KOPT-K1 (cell line): ENCODE results near the gene SLC6A2.
"Not testable (repeated sequence)": the region's sequence is repeated elsewhere in the genome, so short reads cannot be mapped to it uniquely, and the experiment has no call there.

ENCODE experiments used
- H3K27ac ChIP-seq: fragments of 200-600 bp; sonication (generic); 2 replicates; pipeline ENCODE4 v1.5.1; 2016; ENCODE audit warnings: antibody characterized with exemption, mild to moderate bottlenecking, low read depth, low read length; ENCODE audit not compliant: poor library complexity, severe bottlenecking
- H3K36me3 ChIP-seq: fragments of 200-600 bp; sonication (generic); 2 replicates; pipeline ENCODE4 v1.5.1; 2017; ENCODE audit warnings: antibody characterized with exemption, mild to moderate bottlenecking, low read length, moderate library complexity; ENCODE audit not compliant: insufficient read depth
- H3K9me3 ChIP-seq: fragments of 200-600 bp; sonication (generic); 2 replicates; pipeline ENCODE4 v1.5.1; 2017; ENCODE audit warnings: antibody characterized with exemption, low read length, mild to moderate bottlenecking; ENCODE audit not compliant: insufficient read depth, poor library complexity, severe bottlenecking

SLC6A2 gene

DNA sequence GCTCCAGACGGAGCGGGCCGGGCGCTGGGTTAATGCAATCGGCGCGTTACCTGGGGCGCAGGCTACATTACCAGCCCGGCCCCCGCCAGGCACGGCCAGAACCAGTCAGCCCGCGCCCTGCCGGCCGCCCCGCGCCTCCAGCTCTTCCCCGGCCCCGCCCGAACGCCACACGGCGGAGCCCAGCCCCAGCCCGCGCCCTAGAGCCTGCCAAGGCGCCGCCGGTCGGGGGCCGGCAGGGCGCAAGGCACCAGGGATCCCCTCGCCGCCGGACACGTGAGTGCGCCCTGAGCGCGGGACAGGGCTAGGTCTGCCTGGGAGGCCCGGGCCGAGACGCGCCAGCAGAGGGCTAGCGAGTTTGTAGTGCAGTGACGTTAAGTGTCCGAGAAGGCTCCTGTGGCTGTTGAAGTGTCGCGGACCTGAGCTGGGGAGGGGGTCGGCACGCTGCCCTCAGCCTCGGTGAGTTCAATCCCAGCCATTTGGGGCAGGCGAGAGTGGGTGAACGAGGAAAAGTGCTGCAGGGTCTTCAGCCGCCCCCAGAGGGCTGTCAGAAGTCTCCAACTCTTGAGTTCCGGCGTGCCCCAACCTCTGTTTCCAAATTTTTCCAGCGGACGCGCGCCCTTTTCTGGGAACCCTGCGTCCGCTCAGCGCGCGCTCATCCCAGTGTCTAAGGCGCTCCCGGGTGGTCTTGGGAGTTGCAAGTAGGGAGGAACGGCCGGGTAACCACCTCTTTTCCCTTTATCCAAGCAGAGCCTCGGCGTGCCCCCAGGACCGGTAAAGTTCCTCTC is at the start of gene SLC6A2:
Gene SLC6A2 (plus strand): TSS at position 92 of the 785 bp plus-strand sequence. CDS start 707 bp downstream, outside the sequence.
- Histone ChIP-seq H3K36me3 (no peaks in the 10 kb centered on the region), H3K27ac (no peak within 1 kb of the TSS), H3K9me3 (no peaks in the 10 kb centered on the region)

DNA sequence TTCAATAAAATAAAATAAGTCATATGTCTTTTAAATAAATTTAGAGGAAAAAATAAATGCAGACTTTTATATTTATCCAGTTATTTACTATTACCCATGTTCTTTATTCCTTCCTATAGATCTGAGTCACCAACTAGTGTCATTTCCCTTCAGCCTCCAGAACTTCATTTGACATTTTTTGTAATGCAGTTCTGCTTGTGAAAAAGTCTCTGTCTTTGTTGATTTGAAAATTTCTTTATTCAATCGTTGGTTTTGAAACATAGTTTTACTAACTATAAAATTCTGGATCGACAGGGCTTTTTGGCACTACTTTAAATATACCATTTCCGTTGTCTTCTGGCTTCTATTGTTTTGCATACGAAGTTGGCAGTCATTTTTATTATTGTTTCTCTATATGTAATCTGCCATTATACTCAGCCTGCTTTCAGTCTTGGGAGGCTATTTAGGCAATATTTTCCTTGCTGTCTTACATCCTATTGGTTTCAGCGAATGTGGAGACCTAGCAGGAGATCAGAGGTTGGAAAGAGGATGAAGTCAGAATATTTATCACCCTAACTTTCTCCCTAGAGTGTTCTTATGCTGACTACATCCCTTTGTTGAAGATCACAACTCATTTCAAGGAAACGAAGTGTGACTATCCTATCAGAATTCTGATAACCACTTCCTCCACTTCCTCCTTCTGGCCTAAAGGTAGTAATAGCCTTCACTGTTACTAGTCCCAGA is 42.0 kb upstream of the SLC6A2 start:
- Histone ChIP-seq H3K9me3 (no peaks in the 10 kb centered on the region), H3K27ac (no peak overlapping the region), H3K36me3 (no peaks in the 10 kb centered on the region)

DNA sequence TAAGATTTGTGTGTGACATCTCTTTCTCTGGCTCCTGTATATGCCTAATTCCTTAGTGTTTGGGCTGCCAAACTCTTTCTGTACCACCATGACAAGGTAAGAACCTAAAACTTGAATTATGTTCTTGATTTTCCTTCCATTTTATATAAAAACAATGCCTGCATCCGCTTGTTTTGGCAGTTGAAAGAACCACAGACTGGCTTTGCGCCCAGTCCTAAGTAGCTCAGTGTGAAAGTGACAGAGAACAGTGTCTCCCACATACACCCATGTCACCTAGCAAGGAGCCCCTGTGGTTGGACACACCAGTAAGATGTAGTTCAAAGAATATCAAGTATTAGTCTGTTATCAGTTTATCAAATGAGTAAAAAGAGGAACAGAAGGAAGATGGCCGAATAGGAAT is 40.7 kb upstream of the SLC6A2 start:
- no peaks in the 10 kb centered on the region for H3K36me3 ChIP-seq
- no peak overlapping the region for H3K27ac ChIP-seq
- no peaks in the 10 kb centered on the region for H3K9me3 ChIP-seq

DNA sequence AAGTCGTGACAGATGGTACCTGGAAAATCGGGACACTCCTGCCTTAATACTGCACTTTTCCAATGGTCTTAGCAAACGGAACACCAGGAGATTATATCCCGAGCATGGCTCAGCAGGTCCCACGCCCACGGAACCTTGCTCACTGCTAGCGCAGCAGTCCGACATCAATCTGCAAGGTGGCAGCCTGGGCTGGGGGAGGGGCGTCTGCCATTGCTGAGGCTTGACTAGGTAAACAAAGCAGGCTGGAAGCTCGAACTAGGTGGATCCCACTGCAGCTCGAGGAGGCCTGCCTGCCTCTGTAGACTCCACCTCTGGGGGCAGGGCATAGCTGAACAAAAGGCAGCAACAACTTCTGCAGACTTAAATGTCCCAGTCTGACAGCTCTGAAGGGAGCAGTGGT is 40.1 kb upstream of the SLC6A2 start:
- H3K9me3 ChIP-seq, H3K36me3 ChIP-seq, H3K27ac ChIP-seq: not testable (repeated sequence)

DNA sequence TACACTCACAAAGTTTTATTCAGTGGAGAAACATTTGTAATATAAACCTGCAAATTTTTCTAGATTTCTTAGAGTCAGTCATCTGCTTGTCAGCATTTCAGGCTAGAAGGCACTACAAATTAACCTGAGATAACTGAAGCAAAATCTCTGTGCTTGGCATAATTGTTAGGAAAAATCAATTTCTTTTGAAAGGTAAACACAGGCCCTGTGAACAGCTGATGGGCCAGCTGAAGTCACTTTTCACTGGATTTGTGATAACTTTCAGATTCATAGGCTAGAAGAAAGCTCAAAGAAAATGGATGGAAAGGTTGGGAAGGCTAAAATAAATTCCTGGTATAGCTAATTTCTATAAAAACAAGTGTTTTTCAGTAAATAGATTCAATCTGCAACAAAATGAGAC is 34.0 kb upstream of the SLC6A2 start:
- no peaks in the 10 kb centered on the region for H3K9me3 ChIP-seq
- no peaks in the 10 kb centered on the region for H3K36me3 ChIP-seq
- no peak overlapping the region for H3K27ac ChIP-seq

DNA sequence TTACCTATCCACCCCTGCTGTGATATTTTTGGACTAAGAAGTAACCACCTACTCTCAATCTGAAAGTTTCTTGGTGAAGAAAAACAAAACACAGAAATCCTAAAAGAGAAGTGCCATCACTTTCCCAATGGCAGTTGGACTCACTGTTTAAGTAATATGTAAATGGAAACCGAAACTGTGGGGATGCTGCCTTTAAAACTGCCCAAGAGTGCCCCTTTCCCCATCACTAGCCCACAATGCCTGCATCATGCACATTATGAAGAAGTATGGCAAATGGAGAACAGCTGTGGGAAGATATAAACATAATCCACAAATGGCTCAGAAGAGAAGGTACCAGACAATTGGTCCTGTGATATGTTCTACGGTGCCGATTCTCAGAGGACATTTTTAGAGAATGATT is 33.5 kb upstream of the SLC6A2 start:
- Histone ChIP-seq H3K36me3 (no peaks in the 10 kb centered on the region), H3K27ac (no peak overlapping the region), H3K9me3 (no peaks in the 10 kb centered on the region)

DNA sequence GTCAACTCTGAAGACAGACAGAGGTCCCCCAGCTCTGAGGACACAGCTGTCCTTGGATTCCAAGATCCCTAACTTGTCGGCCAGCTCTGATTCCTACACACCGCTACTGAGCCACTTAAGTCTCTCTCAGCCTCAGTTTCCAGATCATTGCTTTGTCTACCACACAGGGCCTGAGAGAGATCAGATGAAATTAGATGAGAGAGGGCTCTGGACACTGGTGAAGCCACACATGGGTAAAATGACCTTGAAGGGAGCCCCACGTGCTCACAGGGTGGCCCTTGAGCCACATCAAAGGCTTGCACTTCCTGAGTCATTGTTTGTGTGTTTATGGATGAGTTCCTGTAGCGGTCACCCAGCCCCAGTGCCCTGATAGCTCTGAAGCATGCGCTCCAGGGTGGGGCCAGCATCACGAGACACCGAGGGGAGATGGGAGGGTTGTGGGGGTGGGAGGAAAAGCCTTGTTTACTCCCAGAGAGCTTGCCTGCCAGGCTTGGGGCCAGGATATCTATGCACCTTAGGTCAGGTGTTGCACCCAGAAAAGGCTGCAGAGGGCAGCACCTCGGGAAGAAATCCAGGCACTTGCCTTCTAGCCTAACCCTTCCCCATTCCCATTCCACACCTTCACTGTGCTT is 32.7 kb upstream of the SLC6A2 start:
- Histone ChIP-seq H3K36me3 (no peaks in the 10 kb centered on the region), H3K9me3 (no peaks in the 10 kb centered on the region), H3K27ac (no peak overlapping the region)

DNA sequence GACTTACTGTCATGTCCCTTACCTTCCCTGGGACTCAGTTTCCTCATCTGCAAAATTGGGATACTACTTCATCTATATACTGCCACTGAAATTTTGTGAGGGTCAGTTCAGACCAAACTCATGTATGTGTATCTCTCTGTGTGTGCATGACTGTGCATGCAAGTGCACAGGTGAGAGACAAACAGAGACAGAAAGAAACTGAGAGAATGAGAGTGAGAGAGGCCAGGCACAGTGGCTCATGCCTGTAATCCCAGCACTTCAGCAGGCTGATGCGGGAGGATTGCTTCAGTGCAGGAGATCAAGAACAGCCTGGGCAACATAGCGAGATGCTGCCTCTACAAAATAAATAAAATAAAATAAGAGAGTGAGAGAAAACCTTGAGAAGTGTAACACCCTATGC is 32.1 kb upstream of the SLC6A2 start:
- Histone ChIP-seq H3K9me3 (no peaks in the 10 kb centered on the region), H3K27ac (no peak overlapping the region), H3K36me3 (no peaks in the 10 kb centered on the region)

DNA sequence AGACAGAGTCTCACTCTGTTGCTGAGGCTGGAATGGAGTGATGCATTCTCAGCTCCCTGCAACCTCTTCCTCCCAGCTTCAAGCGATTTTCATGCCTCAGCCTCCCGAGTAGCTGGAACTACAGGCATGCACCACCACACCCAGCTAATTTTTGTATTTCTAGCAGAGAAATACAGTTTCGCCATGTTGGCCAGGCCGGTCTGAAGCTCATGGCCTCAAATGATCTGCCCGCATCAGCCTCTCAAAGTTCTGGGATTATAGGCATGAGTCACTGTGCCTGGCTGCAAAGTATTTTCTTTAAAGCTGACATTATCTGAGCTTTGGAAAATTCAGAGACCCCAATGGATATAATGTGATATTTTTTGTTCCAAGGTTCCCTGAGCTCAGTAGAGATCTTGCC is 31.1 kb upstream of the SLC6A2 start:
- no peaks in the 10 kb centered on the region for H3K9me3 ChIP-seq
- no peak overlapping the region for H3K27ac ChIP-seq
- no peaks in the 10 kb centered on the region for H3K36me3 ChIP-seq

DNA sequence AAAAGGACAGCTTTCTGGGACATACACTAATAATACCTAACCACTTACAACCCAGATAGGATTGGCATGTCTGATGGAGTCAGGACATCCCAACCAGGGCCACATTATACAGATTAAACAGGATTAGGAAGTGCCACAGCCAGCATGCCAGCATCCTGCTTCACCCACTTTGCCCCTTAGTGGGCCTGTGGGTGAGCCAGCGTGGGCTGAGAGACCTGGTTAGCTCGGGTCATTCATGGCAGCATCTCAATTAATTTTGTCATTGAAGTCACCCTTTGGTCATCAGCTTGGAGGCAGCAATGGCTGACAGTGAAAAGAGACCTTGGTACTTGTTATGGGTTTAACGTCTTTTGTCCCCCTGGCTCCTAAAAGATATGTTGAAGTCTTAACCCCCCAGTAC is 29.9 kb upstream of the SLC6A2 start:
- H3K27ac ChIP-seq, result no peak overlapping the region
- no peaks in the 10 kb centered on the region for H3K9me3 ChIP-seq
- no peaks in the 10 kb centered on the region for H3K36me3 ChIP-seq

DNA sequence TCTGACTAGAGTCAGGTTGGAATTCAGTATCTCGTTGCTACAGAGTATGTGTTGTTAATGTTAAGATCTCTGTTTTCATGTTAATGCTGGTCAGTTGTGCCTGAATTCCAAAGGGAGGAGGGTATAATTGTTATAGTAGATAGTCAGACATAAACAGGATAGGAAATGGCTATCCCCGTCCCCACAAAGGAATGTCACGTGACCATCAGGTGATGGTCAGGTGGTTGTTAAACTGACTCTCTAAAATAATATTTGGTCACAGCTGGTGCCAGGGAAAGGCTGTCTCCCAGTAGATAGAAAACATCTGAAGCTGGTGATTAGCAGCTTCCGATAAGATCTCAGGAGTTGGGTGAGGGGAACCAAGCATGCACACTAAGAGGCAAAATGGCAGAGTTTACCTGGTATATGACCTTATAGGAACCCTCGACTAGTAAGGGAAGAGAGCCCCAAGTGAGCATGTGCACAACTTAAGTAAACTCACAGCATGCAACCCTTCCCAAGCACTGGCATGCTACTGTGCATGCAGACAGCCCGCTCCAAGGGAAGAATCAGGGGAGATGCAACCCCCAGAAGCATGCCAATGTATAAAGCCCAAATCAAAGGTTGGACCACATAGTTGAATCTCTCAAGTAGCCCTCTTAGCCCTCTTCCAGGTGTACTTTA is 27.4 kb upstream of the SLC6A2 start:
- Histone ChIP-seq H3K36me3 (no peaks in the 10 kb centered on the region), H3K27ac (no peak overlapping the region), H3K9me3 (peaks cover 4% of the 10 kb centered on the region)

DNA sequence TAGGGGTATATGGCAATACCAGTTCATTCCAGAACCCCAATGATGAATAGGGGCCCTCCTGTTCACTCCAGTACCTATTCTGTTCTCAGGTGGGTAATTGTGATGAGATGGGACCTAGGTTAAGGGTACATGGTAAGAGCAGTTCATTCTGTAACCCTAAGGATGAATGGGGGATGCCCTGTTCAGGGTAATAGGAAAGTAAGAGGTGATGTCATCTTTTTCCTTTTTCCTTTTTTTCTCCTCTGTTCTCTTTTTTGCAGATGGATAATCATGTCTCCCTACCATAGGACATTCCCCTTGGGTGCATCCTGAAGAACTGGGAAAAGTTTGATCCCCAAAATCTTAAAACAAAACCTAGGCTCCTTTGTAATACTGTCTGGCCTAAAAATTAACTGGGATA is 25.0 kb upstream of the SLC6A2 start:
- Histone ChIP-seq H3K27ac (no peak overlapping the region), H3K36me3 (no peaks in the 10 kb centered on the region), H3K9me3 (peaks cover 4% of the 10 kb centered on the region)

DNA sequence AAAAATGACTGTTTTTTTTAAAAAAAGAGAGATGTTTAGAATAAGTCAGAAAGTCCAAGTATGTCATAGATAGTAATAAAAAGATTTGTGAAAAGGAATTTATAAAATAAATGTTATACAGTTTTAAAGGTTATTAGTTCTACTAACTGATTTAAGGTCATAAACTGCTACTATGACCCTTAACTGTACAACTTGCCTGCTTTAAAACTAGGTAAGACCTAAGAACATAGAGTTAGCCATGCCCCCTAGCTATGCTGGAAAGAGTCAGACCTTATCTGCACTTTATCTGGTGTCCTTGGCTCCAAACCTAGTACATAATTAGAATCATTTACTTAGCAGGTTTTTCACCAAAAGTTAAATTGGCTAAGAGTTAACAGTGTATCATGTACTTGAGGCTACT is 23.5 kb upstream of the SLC6A2 start:
- Histone ChIP-seq H3K9me3 (peaks cover 4% of the 10 kb centered on the region), H3K27ac (no peak overlapping the region), H3K36me3 (no peaks in the 10 kb centered on the region)

DNA sequence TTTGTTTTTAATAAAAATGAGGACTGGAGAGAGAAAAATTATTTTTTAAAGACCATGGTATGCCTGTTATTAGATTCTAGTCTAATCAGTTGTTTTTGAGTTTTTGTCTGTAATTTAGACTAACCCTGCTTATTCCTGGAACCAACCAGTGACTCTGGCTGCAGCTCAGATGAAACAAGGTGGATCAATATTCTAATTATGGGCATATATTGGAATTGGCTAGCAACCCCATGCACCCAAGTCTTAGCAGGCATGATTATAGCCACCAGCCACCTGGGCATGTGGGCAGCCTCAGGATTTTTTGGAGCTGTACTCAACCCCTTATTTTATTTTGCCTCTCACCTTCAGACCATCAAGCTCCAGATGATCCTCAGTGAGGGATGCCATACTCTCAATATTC is 21.6 kb upstream of the SLC6A2 start:
- Histone ChIP-seq H3K9me3 (peaks cover 4% of the 10 kb centered on the region), H3K27ac (no peak overlapping the region), H3K36me3 (no peaks in the 10 kb centered on the region)

DNA sequence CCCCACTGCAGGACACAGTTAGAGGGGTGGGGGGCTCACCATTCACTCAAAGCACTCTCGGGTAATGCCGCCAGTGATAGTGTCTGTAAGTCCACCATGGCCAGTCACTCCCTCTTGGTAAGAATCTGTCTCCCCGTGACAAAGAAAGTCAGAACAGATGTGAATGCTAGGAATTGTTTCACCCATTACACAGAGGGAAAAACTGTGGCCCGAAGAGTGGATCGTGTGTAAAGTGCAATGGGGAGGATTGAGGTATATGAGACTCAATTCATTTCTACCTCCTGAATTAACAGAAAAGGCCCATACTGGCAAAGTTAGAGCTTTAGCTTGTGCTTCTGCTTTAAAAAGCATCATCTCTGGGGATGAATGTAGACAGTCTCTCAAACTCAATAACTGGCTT is 17.5 kb upstream of the SLC6A2 start:
- Histone ChIP-seq H3K27ac (no peak overlapping the region), H3K36me3 (no peaks in the 10 kb centered on the region), H3K9me3 (no peaks in the 10 kb centered on the region)
